A673 (cell line): ENCODE results near the gene COQ8A. TPM values are rescaled to one million over a fixed set of nuclear protein-coding genes. Genes with fewer than 3 reads are reported as not detected.

Experiments
- BruUV-seq: library from RNA; stranded (reverse); fragments of 400-500 nt; replicated peaks from 2 replicates; lab custom pipeline; 2021; lab: Mats Ljungman, UMichigan
- CTCF ChIA-PET: fragments of 300-600 bp; sonication (Branson Sonifier 250); formaldehyde crosslinking; loops from one replicate; lab custom pipeline; 2022; ENCODE audit warnings: antibody characterized with exemption; lab: Charles Lee
- POLR2A ChIA-PET: fragments of 300-600 bp; sonication (Branson Sonifier 250); formaldehyde crosslinking; loops from one replicate; lab custom pipeline; 2022; ENCODE audit warnings: antibody characterized with exemption; ENCODE audit not compliant: low non-redundant PET; lab: Charles Lee
- DNase-seq: peaks from one replicate; pipeline ENCODE4 v3.0.0-alpha.2; 2015; ENCODE audit warnings: low spot score
- H3K27ac ChIP-seq: fragments of 200-600 bp; sonication (generic); 2 replicates; pipeline ENCODE4 v1.5.1; 2016; ENCODE audit warnings: mixed run types, low read depth, mild to moderate bottlenecking, mixed read lengths, antibody characterized with exemption, low read length; ENCODE audit not compliant: poor library complexity, severe bottlenecking
- H3K27me3 ChIP-seq: fragments of 200-600 bp; sonication (generic); replicated peaks from 2 replicates; pipeline ENCODE4 v1.6.1; 2017; ENCODE audit warnings: mixed run types, low read depth, mild to moderate bottlenecking, mixed read lengths, antibody characterized with exemption, low read length; ENCODE audit not compliant: insufficient read depth, poor library complexity
- H3K36me3 ChIP-seq: fragments of 200-600 bp; sonication (generic); 2 replicates; pipeline ENCODE4 v1.6.1; 2016; ENCODE audit warnings: mixed run types, mild to moderate bottlenecking, mixed read lengths, antibody characterized with exemption, low read length; ENCODE audit not compliant: insufficient read depth, poor library complexity, severe bottlenecking
- H3K4me1 ChIP-seq: fragments of 200-600 bp; sonication (generic); 2 replicates; pipeline ENCODE4 v1.6.1; 2017; ENCODE audit warnings: mixed run types, mild to moderate bottlenecking, mixed read lengths, antibody characterized with exemption, low read length; ENCODE audit not compliant: insufficient read depth, poor library complexity, severe bottlenecking
- H3K4me3 ChIP-seq: fragments of 200-600 bp; sonication (generic); 2 replicates; pipeline ENCODE4 v1.5.1; 2016; ENCODE audit warnings: low read depth, mixed run types, mild to moderate bottlenecking, mixed read lengths, low read length; ENCODE audit not compliant: poor library complexity, severe bottlenecking
- H3K9me3 ChIP-seq: fragments of 200-600 bp; sonication (generic); 2 replicates; pipeline ENCODE4 v1.6.1; 2016; ENCODE audit warnings: mixed run types, low read depth, mild to moderate bottlenecking, mixed read lengths, antibody characterized with exemption, low read length; ENCODE audit not compliant: poor library complexity, severe bottlenecking
- EZH2 ChIP-seq: fragments of 200-600 bp; sonication (generic); IDR thresholded peaks from 2 replicates; pipeline ENCODE4 v1.6.1; 2017; ENCODE audit warnings: borderline replicate concordance, low read depth, mild to moderate bottlenecking, mixed read lengths, antibody characterized with exemption, low read length; ENCODE audit not compliant: poor library complexity, severe bottlenecking
- intact Hi-C: fragments of 100-400 bp; cut with micrococcal nuclease; formaldehyde crosslinking; loops from one replicate; pipeline ENCODE4 v1.10.0; 2022; ENCODE audit not compliant: unreplicated experiment
- total RNA-seq: library from RNA; stranded (reverse); gene quantifications from 2 replicates; pipeline ENCODE4 v1.2.3, GENCODE V29; 2021
- TF ChIP-seq, protein P1 (sequence below): fragments of 300-800, 200-600 bp; sonication (generic); conservative IDR thresholded peaks from 2 replicates; pipeline ENCODE4 v1.5.1; 2017; ENCODE audit warnings: low read depth, mild to moderate bottlenecking, antibody characterized with exemption, low read length, moderate library complexity, mixed read lengths

COQ8A gene
- total RNA-seq, 1 experiment from 2014 or later, result 7.7 TPM

GRCh38 chr1:227037121-227037520 is 97.0 kb downstream of the COQ8A start:
- BruUV-seq, result no TSS peak
- DNase-seq, result no peak
- H3K36me3 ChIP-seq, result no peaks in the 10 kb centered on the region
- no peak for TF ChIP-seq EZH2
- TF ChIP-seq, protein P1, sequence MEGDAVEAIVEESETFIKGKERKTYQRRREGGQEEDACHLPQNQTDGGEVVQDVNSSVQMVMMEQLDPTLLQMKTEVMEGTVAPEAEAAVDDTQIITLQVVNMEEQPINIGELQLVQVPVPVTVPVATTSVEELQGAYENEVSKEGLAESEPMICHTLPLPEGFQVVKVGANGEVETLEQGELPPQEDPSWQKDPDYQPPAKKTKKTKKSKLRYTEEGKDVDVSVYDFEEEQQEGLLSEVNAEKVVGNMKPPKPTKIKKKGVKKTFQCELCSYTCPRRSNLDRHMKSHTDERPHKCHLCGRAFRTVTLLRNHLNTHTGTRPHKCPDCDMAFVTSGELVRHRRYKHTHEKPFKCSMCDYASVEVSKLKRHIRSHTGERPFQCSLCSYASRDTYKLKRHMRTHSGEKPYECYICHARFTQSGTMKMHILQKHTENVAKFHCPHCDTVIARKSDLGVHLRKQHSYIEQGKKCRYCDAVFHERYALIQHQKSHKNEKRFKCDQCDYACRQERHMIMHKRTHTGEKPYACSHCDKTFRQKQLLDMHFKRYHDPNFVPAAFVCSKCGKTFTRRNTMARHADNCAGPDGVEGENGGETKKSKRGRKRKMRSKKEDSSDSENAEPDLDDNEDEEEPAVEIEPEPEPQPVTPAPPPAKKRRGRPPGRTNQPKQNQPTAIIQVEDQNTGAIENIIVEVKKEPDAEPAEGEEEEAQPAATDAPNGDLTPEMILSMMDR, result no peak
- ChIA-PET POLR2A (no interaction called here), CTCF (no interaction called here)
- no peak overlapping the region for H3K4me3 ChIP-seq
- no peaks in the 10 kb centered on the region for H3K4me1 ChIP-seq
- H3K27me3 ChIP-seq, result no peaks in the 10 kb centered on the region
- no peak overlapping the region for H3K27ac ChIP-seq
- no peaks in the 10 kb centered on the region for H3K9me3 ChIP-seq
- intact Hi-C loops, result no loop called here

Other genes starting within 250 kb of the COQ8A start
- gene ITPKB, start 201.0 kb upstream of the COQ8A start, total RNA-seq, result 12.5 and 14.1 TPM in 2 replicates
- 6.6 and 7.8 TPM in 2 replicates for gene PSEN2, start 69.7 kb upstream of the COQ8A start, total RNA-seq